Measurements from ENCODE around the gene PACS1.

- TF ChIP-seq CTCF (conservative IDR thresholded peaks at IDR 0.05) (no peak), ZFX (IDR thresholded peaks at IDR 0.05) (no peak)
Measured at GRCh38 chr11:66247801-66248200, 177.7 kb downstream of the PACS1 start.
